ENCODE data around the gene RIMS3.

Gene RIMS3

GRCh38 chr1:40665335-40666171 lies at the start of gene RIMS3:
Gene RIMS3 (minus strand): TSS chr1:40665682. CDS start chr1:40641925, 23,757 bp downstream.
- no peaks in the 10 kb centered on the region for H3K36me3 ChIP-seq (replicated peaks)
- peaks cover 7% of the 10 kb centered on the region for H3K27me3 ChIP-seq (replicated peaks)
- TF ChIP-seq CTCF (IDR thresholded peaks at IDR 0.05; ENCODE audit: low read depth, low read length, missing control alignments), result no peak
- in situ Hi-C loops (cut with HindIII; ENCODE audit: low pct_ligation_motif_present, low sequenced_read_pairs), result no loop called here
- peak within 1 kb of the TSS; percentile 41 for H3K4me3 ChIP-seq (ENCODE audit: low read depth, low read length)
- DNase-seq, result peak; percentile 10
- no peak within 1 kb of the TSS for H3K27ac ChIP-seq

- no peaks in the 10 kb centered on the region for H3K36me3 ChIP-seq (replicated peaks)
- H3K27me3 ChIP-seq (replicated peaks), result no peaks in the 10 kb centered on the region
- H3K27ac ChIP-seq, result no peak overlapping the region
- no peak for TF ChIP-seq CTCF (IDR thresholded peaks at IDR 0.05; ENCODE audit: low read depth, low read length, missing control alignments)
- in situ Hi-C loops (cut with HindIII; ENCODE audit: low pct_ligation_motif_present, low sequenced_read_pairs), result no loop called here
- DNase-seq, result no peak
- no peak overlapping the region for H3K4me3 ChIP-seq (ENCODE audit: low read depth, low read length)
Observed at GRCh38 chr1:40712997-40713396, 47.5 kb upstream of the RIMS3 start.

GRCh38 chr1:40712405-40712944 lies 47.0 kb upstream of the RIMS3 start:
- in situ Hi-C loops (cut with HindIII; ENCODE audit: low pct_ligation_motif_present, low sequenced_read_pairs), result no loop called here
- no peaks in the 10 kb centered on the region for H3K36me3 ChIP-seq (replicated peaks)
- no peak overlapping the region for H3K4me3 ChIP-seq (ENCODE audit: low read depth, low read length)
- TF ChIP-seq CTCF (IDR thresholded peaks at IDR 0.05; ENCODE audit: low read depth, low read length, missing control alignments), result no peak
- no peak for DNase-seq
- no peaks in the 10 kb centered on the region for H3K27me3 ChIP-seq (replicated peaks)
- H3K27ac ChIP-seq, result no peak overlapping the region

- no peak overlapping the region for H3K4me3 ChIP-seq (ENCODE audit: low read depth, low read length)
- H3K36me3 ChIP-seq (replicated peaks), result no peaks in the 10 kb centered on the region
- peak; percentile 45 for DNase-seq
- H3K27me3 ChIP-seq (replicated peaks), result no peaks in the 10 kb centered on the region
- H3K27ac ChIP-seq, result peak overlapping the region; percentile 44
- in situ Hi-C loops (cut with HindIII; ENCODE audit: low pct_ligation_motif_present, low sequenced_read_pairs), result no loop called here
- no peak for TF ChIP-seq CTCF (IDR thresholded peaks at IDR 0.05; ENCODE audit: low read depth, low read length, missing control alignments)
Observed at GRCh38 chr1:40711465-40712404, 46.3 kb upstream of the RIMS3 start.

- Histone ChIP-seq H3K36me3 (replicated peaks) (no peaks in the 10 kb centered on the region), H3K27me3 (replicated peaks) (no peaks in the 10 kb centered on the region), H3K27ac (no peak overlapping the region), H3K4me3 (ENCODE audit: low read depth, low read length) (peak overlapping the region; percentile 24)
- in situ Hi-C loops (cut with HindIII; ENCODE audit: low pct_ligation_motif_present, low sequenced_read_pairs), result no loop called here
- DNase-seq, result no peak
- TF ChIP-seq CTCF (IDR thresholded peaks at IDR 0.05; ENCODE audit: low read depth, low read length, missing control alignments), result no peak
Observed at GRCh38 chr1:40710581-40711315, 45.3 kb upstream of the RIMS3 start.

Data from brain microvascular endothelial cell (primary cell).